ENCODE data around the gene CDC25C.
"Not testable (repeated sequence)": the region's sequence is repeated elsewhere in the genome, so short reads cannot be mapped to it uniquely, and the experiment has no call there.

Gene CDC25C

GRCh38 chr5:138275379-138275782 lies 56.2 kb downstream of the CDC25C start:
- peak; percentile 17 to 70 (median 33) for DNase-seq

- peak in 2 of 3 experiments; percentile 25 to 44 for DNase-seq
Measured at GRCh38 chr5:138274189-138274853, 57.3 kb downstream of the CDC25C start, which contains the start of gene GFRA3. GFRA3 (minus strand) TSS chr5:138274621; CDS start chr5:138274424, 197 bp downstream.

DNA sequence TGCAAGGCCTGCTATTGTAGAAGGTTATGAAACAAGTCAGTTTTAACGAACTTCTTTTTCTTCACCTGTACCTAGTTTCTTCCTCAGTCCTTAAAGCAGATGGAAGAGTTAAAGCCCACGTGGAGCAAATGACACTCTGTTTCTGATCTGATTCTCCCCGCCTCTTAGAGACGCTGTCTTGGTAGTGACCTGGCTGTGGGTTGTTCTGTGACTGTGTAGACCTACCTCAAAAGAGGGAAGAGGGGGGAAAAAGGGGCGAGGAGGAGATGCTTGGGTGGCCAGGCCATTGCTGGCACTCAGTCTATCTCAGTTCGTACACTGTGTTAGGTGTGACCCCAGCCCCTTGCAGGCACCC lies 57.8 kb downstream of the CDC25C start:
- DNase-seq = no peak

DNA sequence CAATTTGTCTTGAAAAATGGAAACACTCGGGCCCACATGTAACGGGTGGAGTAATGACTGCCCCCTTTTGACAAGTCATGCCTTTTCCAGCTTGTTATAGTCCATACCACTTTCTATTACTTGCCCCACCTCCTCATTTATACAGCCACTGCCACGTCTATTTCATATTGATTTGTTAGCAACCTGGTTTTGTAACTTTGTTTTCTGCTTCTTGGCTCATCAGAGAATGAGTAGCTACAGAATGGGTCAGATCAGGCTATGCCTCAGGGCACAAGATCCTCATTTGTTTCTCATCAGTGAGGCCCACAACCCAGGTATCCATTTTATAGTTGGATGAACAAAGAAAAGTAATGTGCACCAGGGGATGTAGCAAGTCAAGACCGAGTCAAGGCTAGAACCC lies 58.9 kb downstream of the CDC25C start:
- no peak for DNase-seq

DNA sequence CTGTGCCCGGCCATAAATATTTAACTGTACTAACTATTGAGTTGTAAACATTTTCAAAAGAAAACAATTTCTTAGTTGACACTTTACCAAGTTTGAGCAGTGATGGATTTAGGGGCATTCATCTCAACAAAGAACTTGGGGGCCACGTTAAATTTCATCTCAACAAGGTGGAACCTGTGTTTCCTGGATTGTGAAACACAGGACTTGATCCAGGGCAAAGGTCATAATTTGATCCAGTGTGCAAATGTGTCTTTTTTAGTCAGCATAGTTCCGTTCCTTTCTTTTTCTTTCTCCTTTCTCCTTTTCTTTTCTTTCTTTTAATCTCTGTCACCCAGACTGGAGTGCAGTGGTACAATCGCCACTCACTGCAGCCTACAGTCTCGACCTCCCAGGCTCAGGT lies 60.3 kb downstream of the CDC25C start:
- no peak for DNase-seq

DNA sequence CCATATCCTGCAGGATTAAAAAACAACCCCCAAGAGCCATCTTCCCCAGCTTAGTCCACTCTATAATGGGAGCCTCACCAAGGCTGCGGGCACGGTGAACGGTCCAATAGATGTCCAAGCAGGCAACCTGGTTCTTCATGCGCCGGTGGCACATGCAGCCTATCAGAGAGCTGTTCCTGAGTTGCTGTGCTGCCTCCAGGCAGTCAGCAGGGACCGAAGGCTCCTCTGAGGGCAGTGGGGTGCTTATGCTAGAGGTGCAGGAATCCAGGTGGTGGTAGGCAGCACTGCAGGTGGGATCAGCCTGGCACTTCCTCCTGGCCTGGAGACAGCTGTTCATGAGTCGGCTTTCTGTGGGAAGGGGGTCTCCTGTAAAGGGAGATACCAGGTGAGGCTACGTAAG lies 67.4 kb downstream of the CDC25C start:
- DNase-seq = no peak

DNA sequence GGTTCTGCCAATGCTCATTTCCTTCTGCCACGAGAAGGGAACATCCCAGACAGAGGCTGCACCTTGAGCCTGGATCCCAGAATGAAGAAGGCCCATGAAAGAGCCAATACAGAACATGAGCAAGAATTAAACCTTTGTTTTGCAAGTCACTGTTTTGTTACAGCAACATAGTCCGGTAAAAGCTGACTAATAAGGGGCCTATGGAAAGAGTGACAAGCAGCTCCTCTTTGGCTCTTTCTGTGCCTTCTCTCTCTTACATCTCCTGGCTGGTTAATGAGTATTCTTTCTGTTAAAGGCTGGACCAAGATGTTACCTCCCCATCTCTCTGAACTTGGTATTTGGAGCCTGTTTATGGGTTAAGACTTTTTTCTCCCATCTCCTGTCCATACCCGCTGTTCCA lies 68.0 kb downstream of the CDC25C start:
- no peak for DNase-seq

DNA sequence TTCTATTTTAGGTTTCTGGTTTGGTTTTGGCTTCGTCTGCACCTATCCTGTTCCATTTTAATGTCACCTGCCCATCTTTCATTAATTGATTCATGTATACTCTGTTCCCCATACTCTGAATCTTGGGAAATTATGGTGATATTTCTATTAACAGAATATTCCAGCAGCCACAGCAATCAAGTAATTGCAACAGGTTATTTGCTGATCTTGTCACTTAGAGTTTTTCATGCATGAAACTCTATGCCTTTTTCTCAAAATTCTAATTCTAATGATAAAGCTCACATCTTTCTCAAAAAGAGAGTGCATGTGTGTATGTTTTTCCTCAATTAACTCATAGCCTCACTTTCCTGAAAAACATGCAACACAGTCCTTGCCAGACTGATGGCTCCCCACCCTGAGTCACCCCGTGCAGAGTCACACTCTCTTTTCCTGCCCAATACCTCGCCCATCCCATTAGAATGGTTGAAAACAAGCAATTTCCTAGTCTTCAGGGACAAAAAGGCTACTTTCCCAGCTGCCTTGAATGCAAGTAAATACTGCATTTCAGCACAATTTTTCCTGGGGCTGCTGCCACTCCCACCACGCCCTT lies 72.8 kb downstream of the CDC25C start:
- no peak for DNase-seq

GRCh38 chr5:138257583-138257982 lies 74.0 kb downstream of the CDC25C start:
- DNase-seq = no peak

- no peak for DNase-seq
Measured at GRCh38 chr5:138252944-138253343, 78.7 kb downstream of the CDC25C start.

DNA sequence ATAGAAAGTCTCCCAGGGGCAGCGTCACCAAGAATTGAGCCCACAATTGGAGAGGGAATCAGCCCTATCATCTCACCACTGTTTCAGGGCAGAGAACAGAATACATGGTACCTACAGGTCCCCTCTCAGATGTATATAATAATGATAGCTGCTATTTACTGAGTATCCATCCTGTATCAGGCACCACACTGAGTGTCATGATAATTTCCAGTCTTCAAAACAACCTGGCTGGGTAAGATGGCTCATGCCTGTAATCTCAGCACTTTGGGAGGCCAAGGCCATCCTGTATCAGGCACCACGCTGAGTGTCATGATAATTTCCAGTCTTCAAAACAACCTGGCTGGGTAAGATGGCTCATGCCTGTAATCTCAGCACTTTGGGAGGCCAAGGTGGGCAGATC lies 83.8 kb downstream of the CDC25C start:
- not testable (repeated sequence) for DNase-seq

- DNase-seq = no peak
Measured at GRCh38 chr5:138246822-138247221, 84.8 kb downstream of the CDC25C start.

- DNase-seq = no peak
Measured at GRCh38 chr5:138246334-138246733, 85.3 kb downstream of the CDC25C start.

- no peak for DNase-seq
Measured at GRCh38 chr5:138245717-138246116, 85.9 kb downstream of the CDC25C start.

DNA sequence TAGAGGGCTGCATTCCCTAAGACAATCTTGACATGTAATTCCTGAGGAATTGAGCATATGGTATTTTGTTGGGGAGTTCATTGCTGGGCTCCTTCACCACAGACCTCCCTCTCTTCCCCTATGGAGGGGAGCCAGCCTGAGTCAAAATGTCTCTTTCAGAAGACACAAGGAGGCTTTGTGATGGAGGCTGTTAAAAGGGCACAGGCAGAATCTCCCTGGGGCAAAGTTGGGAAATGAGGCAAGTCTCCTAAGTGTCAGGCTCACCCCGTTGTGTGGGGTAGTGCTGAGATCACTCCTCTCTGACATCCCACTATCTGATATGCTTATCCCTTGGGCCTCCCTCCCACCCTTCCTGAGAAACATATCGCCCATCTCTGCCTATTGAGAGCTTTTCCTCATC lies 87.8 kb downstream of the CDC25C start:
- DNase-seq = no peak

DNA sequence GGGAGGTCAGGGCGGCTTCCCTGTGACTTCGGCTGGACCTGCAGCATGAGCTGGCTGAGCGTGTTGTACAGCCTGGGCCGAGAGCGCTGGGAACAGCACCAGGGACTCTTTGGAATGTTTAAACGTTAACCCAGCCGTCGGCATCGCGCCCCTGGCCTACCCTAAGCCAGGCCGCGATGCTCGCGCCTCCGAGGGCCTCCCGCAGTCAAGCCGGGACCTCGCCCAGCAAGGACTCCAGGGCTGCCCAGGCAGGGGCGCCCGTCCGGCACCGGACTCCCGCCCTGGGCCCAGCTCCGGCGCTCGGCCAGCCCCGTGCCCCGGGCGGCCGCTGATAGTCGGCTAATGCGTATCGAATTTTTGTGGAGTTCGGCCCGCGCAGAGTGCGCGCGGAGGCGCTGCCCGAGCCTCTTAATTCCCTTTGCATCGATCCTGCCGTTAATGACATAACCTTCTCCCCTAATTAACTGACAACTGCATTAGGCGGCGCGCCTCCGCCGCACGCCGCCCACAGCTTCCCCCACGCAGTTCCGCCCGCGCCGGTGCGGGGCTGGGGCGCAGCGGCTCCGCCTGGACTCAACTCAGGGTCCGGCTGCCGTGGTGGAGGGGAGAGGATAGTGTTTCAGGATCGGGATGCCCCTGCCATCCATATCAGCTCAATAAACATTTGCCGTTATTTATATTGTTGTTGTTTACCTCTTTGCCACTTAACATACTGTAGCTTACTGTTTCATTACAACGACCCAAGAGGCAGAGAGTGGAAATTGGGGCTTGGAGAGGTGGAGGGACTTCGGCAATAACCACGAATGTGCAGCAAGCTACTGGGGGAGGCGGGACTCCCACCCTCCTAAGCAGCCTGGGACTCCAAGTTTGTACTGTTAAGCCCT lies 89.7 kb downstream of the CDC25C start:
- DNase-seq = peak in 2 of 3 experiments; percentile 67 to 75

DNA sequence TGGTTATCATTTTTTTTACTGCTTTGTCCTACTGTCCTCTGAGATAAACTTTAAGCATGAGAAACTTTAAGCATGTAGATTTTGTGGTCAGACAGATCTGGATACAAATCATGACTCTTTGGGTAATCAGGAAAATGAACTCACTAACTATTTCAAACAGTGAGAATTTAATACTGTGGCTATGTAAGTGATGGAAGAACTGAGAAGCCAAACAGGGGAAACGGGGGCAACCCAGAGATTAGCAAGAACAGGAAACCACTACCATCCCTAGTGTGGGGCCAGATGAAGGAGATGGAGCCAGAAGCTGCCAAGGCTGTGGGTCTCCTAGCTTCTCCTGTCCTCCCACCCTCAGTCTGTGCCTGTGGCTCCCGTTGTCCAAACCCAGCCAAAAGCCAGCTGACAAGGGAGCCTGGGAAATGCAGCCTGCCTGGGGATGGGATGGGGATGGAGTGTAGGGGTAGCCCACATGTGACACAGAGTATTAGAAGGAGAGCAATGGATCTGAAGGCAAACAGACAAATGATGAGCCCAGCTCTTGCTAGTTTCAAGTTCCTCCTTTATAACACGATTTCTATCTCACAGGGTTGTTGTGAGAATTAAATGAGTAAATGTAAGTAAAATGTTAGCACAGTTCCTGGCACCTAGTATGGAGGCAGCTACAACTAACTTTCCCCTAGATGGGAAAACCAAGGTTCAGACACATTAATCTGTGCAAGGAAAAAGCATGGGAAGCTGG lies 90.8 kb downstream of the CDC25C start:
- peak in 1 of 3 experiments; percentile 31 for DNase-seq

GRCh38 chr5:138238034-138238433 lies 93.6 kb downstream of the CDC25C start:
- DNase-seq = no peak

Measured in NCI-H1417 (cell line).